Endothelial cell of umbilical vein (primary cell): ENCODE results near the gene FNDC4.

Source experiments
- EZH2 ChIP-seq: IDR thresholded peaks from 2 replicates; pipeline ENCODE4 v1.6.1; 2012; ENCODE audit warnings: borderline replicate concordance, low read depth, mild to moderate bottlenecking, moderate library complexity, low read length, inconsistent platforms; ENCODE audit not compliant: severe bottlenecking
- FOS ChIP-seq: IDR thresholded peaks from 2 replicates; pipeline ENCODE4 v1.6.1; 2011; ENCODE audit warnings: mild to moderate bottlenecking, low read length, moderate library complexity, borderline replicate concordance; ENCODE audit not compliant: insufficient read depth
- GATA2 ChIP-seq: IDR thresholded peaks from 2 replicates; pipeline ENCODE4 v1.7.0; 2011; ENCODE audit warnings: low read depth, mild to moderate bottlenecking, moderate library complexity, mixed read lengths, low read length; ENCODE audit not compliant: insufficient read length, insufficient read depth
- JUN ChIP-seq: IDR thresholded peaks from 2 replicates; pipeline ENCODE4 v1.6.1; 2011; ENCODE audit warnings: borderline replicate concordance, low read depth; ENCODE audit not compliant: insufficient read length, insufficient read depth
- MYC ChIP-seq: IDR thresholded peaks from one replicate; pipeline ENCODE4 v1.6.1; 2011; ENCODE audit warnings: mild to moderate bottlenecking, low read depth, low read length
- POLR2A ChIP-seq: IDR thresholded peaks from 2 replicates; pipeline ENCODE4 v1.6.1; 2012; ENCODE audit warnings: low read depth, mild to moderate bottlenecking, control low read depth, low read length
- POLR2AphosphoS5 ChIP-seq: IDR thresholded peaks from 2 replicates; pipeline ENCODE4 v1.6.1; 2012; ENCODE audit warnings: low read depth, mild to moderate bottlenecking, control low read depth, low read length, moderate library complexity; ENCODE audit not compliant: insufficient read depth
- TF ChIP-seq, protein P1 (sequence below), 2 donors: IDR thresholded peaks; 1 replicate in 1 of 2; 2 replicates in 1 of 2; pipeline ENCODE4 v1.5.1; 2011; ENCODE audit warnings: low read length in 2 of 2, mild to moderate bottlenecking in 2 of 2, moderate library complexity in 2 of 2, control low read depth in 1 of 2, inconsistent platforms in 1 of 2, low read depth in 1 of 2; ENCODE audit not compliant: insufficient read depth in 1 of 2; ENCODE audit errors: extremely low read depth in 1 of 2
- TF ChIP-seq, protein P2 (sequence below): IDR thresholded peaks from 2 replicates; pipeline ENCODE4 v1.6.1; 2011; ENCODE audit not compliant: insufficient read depth, insufficient read length

DNA sequence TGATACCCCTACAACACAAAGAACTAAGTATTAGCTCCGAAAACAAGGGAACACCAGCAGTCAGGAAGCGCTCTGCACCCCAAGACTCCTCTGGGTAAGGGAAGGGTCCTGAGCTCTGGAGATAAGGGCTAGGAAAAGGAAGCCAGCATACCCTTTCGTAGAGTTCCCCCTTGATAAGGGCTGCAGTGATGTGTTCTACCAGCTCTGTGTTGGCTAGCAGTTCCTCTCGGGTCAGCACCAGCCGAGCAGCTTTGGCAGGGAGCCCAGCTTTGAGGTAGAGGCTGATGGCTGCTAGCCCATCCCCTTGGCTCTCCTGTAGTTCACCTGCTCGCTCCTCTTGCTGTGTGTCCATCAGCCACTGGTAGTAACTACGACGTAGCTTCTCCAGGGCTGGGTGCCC is 33.9 kb downstream of the FNDC4 start:
- no peak for TF ChIP-seq POLR2AphosphoS5
- TF ChIP-seq EZH2, result no peak
- TF ChIP-seq, protein P1, sequence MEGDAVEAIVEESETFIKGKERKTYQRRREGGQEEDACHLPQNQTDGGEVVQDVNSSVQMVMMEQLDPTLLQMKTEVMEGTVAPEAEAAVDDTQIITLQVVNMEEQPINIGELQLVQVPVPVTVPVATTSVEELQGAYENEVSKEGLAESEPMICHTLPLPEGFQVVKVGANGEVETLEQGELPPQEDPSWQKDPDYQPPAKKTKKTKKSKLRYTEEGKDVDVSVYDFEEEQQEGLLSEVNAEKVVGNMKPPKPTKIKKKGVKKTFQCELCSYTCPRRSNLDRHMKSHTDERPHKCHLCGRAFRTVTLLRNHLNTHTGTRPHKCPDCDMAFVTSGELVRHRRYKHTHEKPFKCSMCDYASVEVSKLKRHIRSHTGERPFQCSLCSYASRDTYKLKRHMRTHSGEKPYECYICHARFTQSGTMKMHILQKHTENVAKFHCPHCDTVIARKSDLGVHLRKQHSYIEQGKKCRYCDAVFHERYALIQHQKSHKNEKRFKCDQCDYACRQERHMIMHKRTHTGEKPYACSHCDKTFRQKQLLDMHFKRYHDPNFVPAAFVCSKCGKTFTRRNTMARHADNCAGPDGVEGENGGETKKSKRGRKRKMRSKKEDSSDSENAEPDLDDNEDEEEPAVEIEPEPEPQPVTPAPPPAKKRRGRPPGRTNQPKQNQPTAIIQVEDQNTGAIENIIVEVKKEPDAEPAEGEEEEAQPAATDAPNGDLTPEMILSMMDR (IDR thresholded peaks at IDR 0.05; ENCODE audit: extremely low read depth in 1 of 2, insufficient read depth in 1 of 2, low read depth in 1 of 2, low read length in 2 of 2), result no peak
- no peak for TF ChIP-seq POLR2A
- TF ChIP-seq, protein P2, sequence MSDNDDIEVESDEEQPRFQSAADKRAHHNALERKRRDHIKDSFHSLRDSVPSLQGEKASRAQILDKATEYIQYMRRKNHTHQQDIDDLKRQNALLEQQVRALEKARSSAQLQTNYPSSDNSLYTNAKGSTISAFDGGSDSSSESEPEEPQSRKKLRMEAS, result no peak
- TF ChIP-seq JUN, result no peak
- no peak for TF ChIP-seq MYC
- no peak for TF ChIP-seq FOS
- TF ChIP-seq GATA2, result no peak
